HEK293 (cell line): ENCODE data around the gene ACIN1.

Source experiments
- CTCF ChIA-PET: fragments of 350-600 bp; formaldehyde crosslinking; extraction: SDS; loops from one replicate; lab custom pipeline; 2021; ENCODE audit warnings: antibody characterized with exemption; lab: Yijun Ruan, JAX
- POLR2A ChIA-PET: fragments of 300-600 bp; formaldehyde crosslinking; extraction: SDS; loops from one replicate; lab custom pipeline; 2020; ENCODE audit warnings: antibody characterized with exemption, inconsistent platforms; lab: Yijun Ruan, JAX
- H3K27ac ChIP-seq: fragments of 200-500 bp; sonication (Bioruptor generic); 2 replicates; pipeline ENCODE4 v1.5.1; 2014; ENCODE audit warnings: low read depth, low read length, control low read depth, inconsistent platforms; ENCODE audit errors: extremely low read depth
- H3K36me3 ChIP-seq, 2 experiments: fragments of 200-500 bp in 1 of 2; sonication (Bioruptor generic) in 1 of 2; 1 replicate in 1 of 2; 2 replicates in 1 of 2; pipeline ENCODE4 v1.5.1; 2014 to 2017; ENCODE audit warnings: inconsistent platforms in 2 of 2, low read length in 2 of 2; ENCODE audit not compliant: control insufficient read depth in 2 of 2, insufficient read depth in 1 of 2
- H3K4me1 ChIP-seq: fragments of 200-500 bp; sonication (Bioruptor generic); 2 replicates; pipeline ENCODE4 v1.5.1; 2014; ENCODE audit warnings: mild to moderate bottlenecking, low read length, inconsistent platforms; ENCODE audit not compliant: control insufficient read depth, insufficient read depth
- H3K4me3 ChIP-seq: 2 replicates; pipeline ENCODE4 v1.5.1; 2011; ENCODE audit warnings: low read depth, mild to moderate bottlenecking, control low read depth, low read length, moderate library complexity
- H3K9me3 ChIP-seq: fragments of 200-500 bp; sonication (Bioruptor generic); 2 replicates; pipeline ENCODE4 v1.5.1; 2014; ENCODE audit warnings: low read depth, low read length, inconsistent platforms; ENCODE audit not compliant: control insufficient read depth, insufficient read depth
- BCL11A ChIP-seq: fragments of 450-650 bp; formaldehyde crosslinking; IDR thresholded peaks from 2 replicates; pipeline ENCODE4 v1.5.1; 2016; ENCODE audit warnings: low read depth, missing biosample characterization, missing genetic modification characterization
- BCL11B ChIP-seq: fragments of 450-650 bp; formaldehyde crosslinking; IDR thresholded peaks from 2 replicates; pipeline ENCODE4 v1.5.1; 2016; ENCODE audit warnings: low read depth, missing biosample characterization, missing genetic modification characterization
- MEIS1 ChIP-seq: sonication (generic); formaldehyde crosslinking; IDR thresholded peaks from 2 replicates; pipeline ENCODE4 v1.8.1; 2022; ENCODE audit warnings: missing genetic modification reagents, mild to moderate bottlenecking, borderline replicate concordance
- PRDM10 ChIP-seq: fragments of 450-650 bp; formaldehyde crosslinking; IDR thresholded peaks from 2 replicates; pipeline ENCODE4 v1.5.1; 2016; ENCODE audit warnings: missing biosample characterization, missing genetic modification characterization
- PRDM4 ChIP-seq: fragments of 450-650 bp; formaldehyde crosslinking; IDR thresholded peaks from 2 replicates; pipeline ENCODE4 v1.5.1; 2017; ENCODE audit warnings: missing biosample characterization, missing genetic modification characterization
- REPIN1 ChIP-seq: fragments of 450-650 bp; formaldehyde crosslinking; IDR thresholded peaks from 2 replicates; pipeline ENCODE4 v1.5.1; 2017; ENCODE audit warnings: missing biosample characterization, missing genetic modification characterization, low read depth
- ZBTB17 ChIP-seq: fragments of 450-650 bp; formaldehyde crosslinking; IDR thresholded peaks from 2 replicates; pipeline ENCODE4 v1.5.1; 2016; ENCODE audit warnings: missing biosample characterization, missing genetic modification characterization
- ZBTB6 ChIP-seq: fragments of 450-650 bp; formaldehyde crosslinking; IDR thresholded peaks from 2 replicates; pipeline ENCODE4 v1.5.1; 2017; ENCODE audit warnings: missing biosample characterization, missing genetic modification characterization
- ZNF112 ChIP-seq: fragments of 450-650 bp; formaldehyde crosslinking; IDR thresholded peaks from 2 replicates; pipeline ENCODE4 v1.5.0; 2017; ENCODE audit warnings: missing biosample characterization, missing genetic modification characterization
- ZNF155 ChIP-seq: fragments of 450-650 bp; formaldehyde crosslinking; IDR thresholded peaks from 2 replicates; pipeline ENCODE4 v1.5.1; 2016; ENCODE audit warnings: missing biosample characterization, missing genetic modification characterization
- ZNF223 ChIP-seq: fragments of 450-650 bp; formaldehyde crosslinking; IDR thresholded peaks from 2 replicates; pipeline ENCODE4 v1.5.1; 2016; ENCODE audit warnings: missing biosample characterization, missing genetic modification characterization
- ZNF280C ChIP-seq: fragments of 450-650 bp; formaldehyde crosslinking; IDR thresholded peaks from 2 replicates; pipeline ENCODE4 v1.5.1; 2016; ENCODE audit warnings: missing biosample characterization, missing genetic modification characterization
- ZNF514 ChIP-seq: fragments of 450-650 bp; formaldehyde crosslinking; IDR thresholded peaks from 2 replicates; pipeline ENCODE4 v1.5.1; 2016; ENCODE audit warnings: missing biosample characterization, missing genetic modification characterization
- ZNF571 ChIP-seq: fragments of 450-650 bp; formaldehyde crosslinking; IDR thresholded peaks from 2 replicates; pipeline ENCODE4 v1.5.0; 2017; ENCODE audit warnings: missing biosample characterization, missing genetic modification characterization
- ZNF596 ChIP-seq: fragments of 450-650 bp; IDR thresholded peaks from 2 replicates; pipeline ENCODE4 v1.5.0; 2018; ENCODE audit warnings: missing biosample characterization, mild to moderate bottlenecking, missing genetic modification characterization, moderate library complexity
- ZNF704 ChIP-seq: fragments of 450-650 bp; formaldehyde crosslinking; IDR thresholded peaks from 2 replicates; pipeline ENCODE4 v1.5.1; 2016; ENCODE audit warnings: missing biosample characterization, missing genetic modification characterization
- ZNF791 ChIP-seq: fragments of 450-650 bp; formaldehyde crosslinking; IDR thresholded peaks from 2 replicates; pipeline ENCODE4 v1.5.1; 2016; ENCODE audit warnings: missing biosample characterization, missing genetic modification characterization
- ZNF792 ChIP-seq: fragments of 450-650 bp; formaldehyde crosslinking; IDR thresholded peaks from 2 replicates; pipeline ENCODE4 v1.5.1; 2016; ENCODE audit warnings: missing biosample characterization, missing genetic modification characterization
- ZNF837 ChIP-seq: fragments of 450-650 bp; formaldehyde crosslinking; IDR thresholded peaks from 2 replicates; pipeline ENCODE4 v1.5.1; 2016; ENCODE audit warnings: missing biosample characterization, missing genetic modification characterization

ACIN1 gene

GRCh38 chr14:23034498-23035302 lies 60.2 kb downstream of the ACIN1 start, which contains the start of gene PSMB5 (continued):
- TF ChIP-seq ZNF514 (no peak), ZBTB17 (peak; percentile 99), ZNF280C (no peak), ZNF596 (tag by site-specific recombination) (no peak)

- no peaks in the 10 kb centered on the region for H3K9me3 ChIP-seq
- H3K27ac ChIP-seq: peak overlapping the region; percentile 89
- H3K4me1 ChIP-seq: no peaks in the 10 kb centered on the region
- ChIA-PET CTCF (interaction anchor here (0.7 to 1.8 kb wide), 5 partner anchors 21 to 48 kb away, joined by 3 to 10 read pairs (median 4); no protein-coding TSS in a partner anchor), POLR2A (interaction anchor here (0.7 to 1.5 kb wide), 5 partner anchors 9 to 39 kb away, joined by 3 to 9 read pairs (median 3); no protein-coding TSS in a partner anchor)
- TF ChIP-seq ZNF791 (tag by site-specific recombination): no peak
- no peak for TF ChIP-seq ZNF792 (tag by site-specific recombination)
- TF ChIP-seq ZNF112: no peak
- TF ChIP-seq MEIS1: no peak
- no peak for TF ChIP-seq ZNF571 (tag by site-specific recombination)
- 0 out of 2 replicates have a peak, but pooled peaks have one; percentile 33 for TF ChIP-seq PRDM4 (tag by site-specific recombination)
- TF ChIP-seq ZNF704 (tag by site-specific recombination): no peak
- no peak for TF ChIP-seq ZNF223 (tag by site-specific recombination)
- no peak for TF ChIP-seq BCL11B (tag by site-specific recombination)
- 0 out of 2 replicates have a peak, but pooled peaks have one; percentile 20 for TF ChIP-seq ZBTB6 (tag by site-specific recombination)
- TF ChIP-seq REPIN1 (tag by site-specific recombination): no peak
- TF ChIP-seq BCL11A (tag by site-specific recombination): no peak
- no peak for TF ChIP-seq PRDM10 (tag by site-specific recombination)
- TF ChIP-seq ZNF837: no peak
- TF ChIP-seq ZNF155 (tag by site-specific recombination): no peak
- H3K36me3 ChIP-seq: peaks cover 31 to 39% of the 10 kb centered on the region in 2 experiments
- H3K4me3 ChIP-seq: peak overlapping the region; percentile 68
These were observed 61.0 kb downstream of the ACIN1 start for GRCh38 chr14:23033801-23034497.
